Adrenal gland (tissue), 12 donors: Measurements from ENCODE around the gene IL36A. TPM values are rescaled to one million over a fixed set of nuclear protein-coding genes. Genes with fewer than 3 reads are reported as not detected.

Source experiments
- DNase-seq, 7 donors: peaks; one replicate each; pipeline ENCODE4 v3.0.0-alpha.2; 2019 to 2020
- H3K27ac ChIP-seq, 5 donors: fragments of 200-600 bp; sonication (generic) in 4 of 5; 1 replicate in 3 of 5; 2 replicates in 2 of 5; pipeline versions ENCODE4 v1.5.1 to v1.8.0; 2016 to 2020; ENCODE audit warnings: mild to moderate bottlenecking in 1 of 5
- H3K27me3 ChIP-seq: fragments of 200-600 bp; 2 replicates; pipeline ENCODE4 v1.8.0; 2021
- H3K36me3 ChIP-seq, 2 donors: fragments of 200-600 bp; replicated peaks in 1 of 2; 1 replicate in 1 of 2; 2 replicates in 1 of 2; pipeline versions ENCODE4 v1.5.1 to v1.8.0; 2018 to 2022
- H3K4me1 ChIP-seq, 2 donors: fragments of 200-600 bp; replicated peaks in 1 of 2; 1 replicate in 1 of 2; 2 replicates in 1 of 2; pipeline versions ENCODE4 v1.5.1 to v1.8.0; 2018 to 2021
- H3K4me3 ChIP-seq, 4 donors: fragments of 200-600 bp; sonication (generic) in 3 of 4; one replicate each; pipeline ENCODE4 v1.5.1; 2016 to 2018
- H3K9me3 ChIP-seq, 3 donors: fragments of 200-600 bp; sonication (generic) in 1 of 3; replicated peaks in 1 of 3; 1 replicate in 2 of 3; 2 replicates in 1 of 3; pipeline versions ENCODE4 v1.5.1 to v1.8.0; 2016 to 2021
- POLR2A ChIP-seq, 2 donors: fragments of 450-650 bp; IDR thresholded peaks; one replicate each; pipeline ENCODE4 v1.6.1; 2017; ENCODE audit warnings: antibody characterized with exemption in 2 of 2, mild to moderate bottlenecking in 2 of 2, moderate library complexity in 1 of 2
- WGBS, 4 donors: extraction: QIAGEN DNeasy Blood & Tissue Kit in 2 of 4; methylation state at CpG; one replicate each; pipeline versions ENCODE4 v1.1.5 to v1.1.7; 2013 to 2017; 5-methylcytosine and 5-hydroxymethylcytosine counted together
- intact Hi-C, 2 donors: fragments of 100-400 bp; cut with DNase I; formaldehyde crosslinking; loops; one replicate each; pipeline versions ENCODE4 v1.14.1 to v1.15.0; 2022 to 2023
- polyA plus RNA-seq, 3 donors: library from polyadenylated mRNA; stranded (reverse); fragments of 200-250 nt in 2 of 3; fragments of 350-450 nt in 1 of 3; fragmentation: Illumina TruSeq in 1 of 3; extraction: RNeasy Lipid Tissue Mini Kit (QIAGEN cat#74804) in 1 of 3; gene quantifications; one replicate each; pipeline ENCODE4 v1.2.3, GENCODE V29; 2013 to 2014
- total RNA-seq, 9 donors: library from RNA; depleted of rRNA in 4 of 9; stranded (reverse); fragments of >200 nt in 4 of 9; fragments of 120-200 nt in 1 of 9; fragmentation: NEBNext Ultra II Directional in 1 of 9; extraction: Animal tissue kit (Norgen Biotek cat#: 25700) in 1 of 9; gene quantifications; one replicate each; pipeline versions ENCODE4 v1.1.0 to v1.2.4, GENCODE V29; 2013 to 2023
- TF ChIP-seq, protein P1 (sequence below), 6 experiments: fragments of 450-650 bp in 4 of 6; fragments of 200-600 bp in 2 of 6; sonication (generic) in 1 of 6; IDR thresholded peaks; 1 replicate in 5 of 6; 2 replicates in 1 of 6; pipeline versions ENCODE4 v1.5.1 to v1.8.0; 2016 to 2021; ENCODE audit warnings: antibody characterized with exemption in 6 of 6, mild to moderate bottlenecking in 2 of 6, moderate library complexity in 1 of 6
- donor health status: healthy with polysubstance abuse.
- donor health status: Bipolar disorder and iron deficiency.
- donor health status: DM: yes; HTN: yes; CAD: no.
- donor health status: DM: no; HTN: no; CAD: no.
- donor health status: DM: no; HTN: no; CAD: no.
- donor health status: DM: yes; HTN: yes; CAD: no.

The IL36A gene
- total and polyA plus RNA-seq, 12 donors, result not detected

DNA sequence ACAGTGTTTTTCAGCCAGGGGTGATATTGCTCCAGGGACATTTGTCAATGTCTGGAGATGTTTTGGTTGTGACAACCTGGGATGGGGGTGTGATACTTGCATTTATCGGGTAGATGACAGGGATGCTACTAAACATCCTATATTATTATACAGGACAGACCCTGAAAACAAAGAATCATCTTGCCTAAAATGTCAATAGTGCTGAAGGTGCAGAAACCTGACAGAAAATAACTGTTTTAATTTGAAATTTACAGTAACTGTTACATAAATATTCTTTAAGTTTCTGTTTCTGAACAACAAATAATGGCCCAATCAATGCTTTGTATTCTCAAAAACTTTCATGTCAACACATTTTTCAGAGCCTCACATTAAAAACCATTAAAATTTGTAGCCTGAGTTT lies 2.0 kb downstream of the IL36A start:
- TF ChIP-seq POLR2A (IDR thresholded peaks at IDR 0.05), result no peak
- no peak overlapping the region for H3K27ac ChIP-seq
- no peaks in the 10 kb centered on the region for H3K36me3 ChIP-seq
- H3K4me3 ChIP-seq, result no peak overlapping the region
- WGBS, 4 donors, result 73 to 89% (median 81%) methylated on average over 1 of the region's 1 CpG
- DNase-seq, result no peak
- no peaks in the 10 kb centered on the region for H3K9me3 ChIP-seq
- intact Hi-C loops, result no loop called here
- no peaks in the 10 kb centered on the region for H3K4me1 ChIP-seq
- H3K27me3 ChIP-seq, result no peaks in the 10 kb centered on the region

- TF ChIP-seq POLR2A (IDR thresholded peaks at IDR 0.05), result no peak
- TF ChIP-seq, protein P1, sequence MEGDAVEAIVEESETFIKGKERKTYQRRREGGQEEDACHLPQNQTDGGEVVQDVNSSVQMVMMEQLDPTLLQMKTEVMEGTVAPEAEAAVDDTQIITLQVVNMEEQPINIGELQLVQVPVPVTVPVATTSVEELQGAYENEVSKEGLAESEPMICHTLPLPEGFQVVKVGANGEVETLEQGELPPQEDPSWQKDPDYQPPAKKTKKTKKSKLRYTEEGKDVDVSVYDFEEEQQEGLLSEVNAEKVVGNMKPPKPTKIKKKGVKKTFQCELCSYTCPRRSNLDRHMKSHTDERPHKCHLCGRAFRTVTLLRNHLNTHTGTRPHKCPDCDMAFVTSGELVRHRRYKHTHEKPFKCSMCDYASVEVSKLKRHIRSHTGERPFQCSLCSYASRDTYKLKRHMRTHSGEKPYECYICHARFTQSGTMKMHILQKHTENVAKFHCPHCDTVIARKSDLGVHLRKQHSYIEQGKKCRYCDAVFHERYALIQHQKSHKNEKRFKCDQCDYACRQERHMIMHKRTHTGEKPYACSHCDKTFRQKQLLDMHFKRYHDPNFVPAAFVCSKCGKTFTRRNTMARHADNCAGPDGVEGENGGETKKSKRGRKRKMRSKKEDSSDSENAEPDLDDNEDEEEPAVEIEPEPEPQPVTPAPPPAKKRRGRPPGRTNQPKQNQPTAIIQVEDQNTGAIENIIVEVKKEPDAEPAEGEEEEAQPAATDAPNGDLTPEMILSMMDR (IDR thresholded peaks at IDR 0.05), result no peak
- no peak for DNase-seq
- Histone ChIP-seq H3K9me3 (no peaks in the 10 kb centered on the region), H3K4me1 (no peaks in the 10 kb centered on the region), H3K27ac (no peak overlapping the region), H3K27me3 (no peaks in the 10 kb centered on the region), H3K4me3 (no peak overlapping the region), H3K36me3 (no peaks in the 10 kb centered on the region)
- intact Hi-C loops, result no loop called here
- WGBS, 4 donors, result 54 to 76% (median 62%) methylated on average over 1 of the region's 1 CpG
Observed at GRCh38 chr2:113009622-113010021, 4.4 kb downstream of the IL36A start.

- H3K36me3 ChIP-seq, result no peaks in the 10 kb centered on the region
- intact Hi-C loops, result no loop called here
- no peaks in the 10 kb centered on the region for H3K9me3 ChIP-seq
- TF ChIP-seq, protein P1 (IDR thresholded peaks at IDR 0.05), result no peak
- no peak for TF ChIP-seq POLR2A (IDR thresholded peaks at IDR 0.05)
- no peaks in the 10 kb centered on the region for H3K27me3 ChIP-seq
- no peak overlapping the region for H3K4me3 ChIP-seq
- no peak overlapping the region for H3K27ac ChIP-seq
- H3K4me1 ChIP-seq, result no peaks in the 10 kb centered on the region
- 30 to 60% (median 46%) methylated on average over 2 of the region's 2 CpGs for WGBS, 4 donors
- DNase-seq, result no peak
Observed at GRCh38 chr2:113010088-113010487, 4.8 kb downstream of the IL36A start.

- Histone ChIP-seq H3K36me3 (no peaks in the 10 kb centered on the region), H3K27ac (no peak overlapping the region), H3K4me3 (no peak overlapping the region), H3K4me1 (no peaks in the 10 kb centered on the region), H3K9me3 (no peaks in the 10 kb centered on the region), H3K27me3 (peaks cover 6% of the 10 kb centered on the region)
- DNase-seq, result no peak
- TF ChIP-seq POLR2A (IDR thresholded peaks at IDR 0.05), result no peak
- TF ChIP-seq, protein P1 (IDR thresholded peaks at IDR 0.05), result no peak
- intact Hi-C loops, result no loop called here
- WGBS, 4 donors, result 80 to 91% (median 88%) methylated on average over 1 of the region's 1 CpG
Observed at GRCh38 chr2:113011108-113011507, 5.8 kb downstream of the IL36A start.
